HG03159 (cell line): Measurements from ENCODE around the gene SVOPL.
"Not testable (repeated sequence)": the region's sequence is repeated elsewhere in the genome, so short reads cannot be mapped to it uniquely, and the experiment has no call there.

Experiments used
- ATAC-seq: cut with Tn5 transposase; IDR thresholded peaks from one replicate; pipeline ENCODE4 v1.9.1; 2021; ENCODE audit warnings: mild to moderate bottlenecking, moderate library complexity; ENCODE audit not compliant: unreplicated experiment

SVOPL gene, protein sequence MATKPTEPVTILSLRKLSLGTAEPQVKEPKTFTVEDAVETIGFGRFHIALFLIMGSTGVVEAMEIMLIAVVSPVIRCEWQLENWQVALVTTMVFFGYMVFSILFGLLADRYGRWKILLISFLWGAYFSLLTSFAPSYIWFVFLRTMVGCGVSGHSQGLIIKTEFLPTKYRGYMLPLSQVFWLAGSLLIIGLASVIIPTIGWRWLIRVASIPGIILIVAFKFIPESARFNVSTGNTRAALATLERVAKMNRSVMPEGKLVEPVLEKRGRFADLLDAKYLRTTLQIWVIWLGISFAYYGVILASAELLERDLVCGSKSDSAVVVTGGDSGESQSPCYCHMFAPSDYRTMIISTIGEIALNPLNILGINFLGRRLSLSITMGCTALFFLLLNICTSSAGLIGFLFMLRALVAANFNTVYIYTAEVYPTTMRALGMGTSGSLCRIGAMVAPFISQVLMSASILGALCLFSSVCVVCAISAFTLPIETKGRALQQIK

GRCh38 chr7:138700857-138701536 is at the start of gene SVOPL:
SVOPL (minus strand) TSS chr7:138701362; CDS start chr7:138679045, 22,317 bp downstream.
- no peak for ATAC-seq

GRCh38 chr7:138750473-138750872 is 49.3 kb upstream of the SVOPL start:
- ATAC-seq: no peak

DNA sequence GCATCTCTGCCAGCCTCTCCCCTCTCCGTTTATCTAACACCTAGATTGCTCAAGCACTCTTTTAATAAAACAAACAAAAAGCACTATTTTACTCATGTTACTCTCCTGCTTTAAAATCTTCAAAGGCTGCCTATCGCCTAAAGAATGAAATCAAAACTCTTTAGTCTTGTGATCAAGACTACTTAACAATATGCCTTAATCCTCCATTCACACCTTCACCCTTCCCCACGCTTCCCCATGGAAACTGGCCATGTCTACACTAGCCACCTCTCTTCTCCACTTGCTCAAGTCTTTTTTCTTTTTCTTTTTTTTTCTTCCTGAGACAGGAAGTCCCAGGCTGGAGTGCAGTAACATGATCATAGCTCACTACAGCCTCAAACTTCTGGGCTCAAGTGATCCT is 48.8 kb upstream of the SVOPL start:
- ATAC-seq: no peak

DNA sequence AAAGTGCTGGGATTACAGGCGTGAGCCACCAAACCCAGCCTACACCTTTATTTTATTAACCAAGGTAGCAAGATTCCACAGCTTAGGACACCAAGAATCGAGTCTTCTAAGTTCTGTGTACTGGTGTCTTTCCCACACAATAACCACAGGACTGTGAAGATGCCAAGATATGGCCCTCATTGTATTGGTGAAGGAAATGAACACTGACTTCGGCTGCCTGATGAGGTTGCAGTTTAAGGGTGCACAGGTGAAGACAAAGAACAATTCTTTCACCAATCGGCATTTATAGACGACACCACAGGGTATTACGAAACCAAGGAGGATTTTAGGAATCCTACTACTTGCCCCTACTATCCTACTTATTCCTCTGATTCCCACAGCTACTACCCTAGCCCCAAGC is 47.5 kb upstream of the SVOPL start:
- ATAC-seq: no peak

- ATAC-seq: no peak
Measured at GRCh38 chr7:138746073-138746472, 44.9 kb upstream of the SVOPL start.

- ATAC-seq: no peak
Measured at GRCh38 chr7:138745189-138745588, 44.0 kb upstream of the SVOPL start.

- ATAC-seq: no peak
Measured at GRCh38 chr7:138741453-138741735, 40.2 kb upstream of the SVOPL start.

DNA sequence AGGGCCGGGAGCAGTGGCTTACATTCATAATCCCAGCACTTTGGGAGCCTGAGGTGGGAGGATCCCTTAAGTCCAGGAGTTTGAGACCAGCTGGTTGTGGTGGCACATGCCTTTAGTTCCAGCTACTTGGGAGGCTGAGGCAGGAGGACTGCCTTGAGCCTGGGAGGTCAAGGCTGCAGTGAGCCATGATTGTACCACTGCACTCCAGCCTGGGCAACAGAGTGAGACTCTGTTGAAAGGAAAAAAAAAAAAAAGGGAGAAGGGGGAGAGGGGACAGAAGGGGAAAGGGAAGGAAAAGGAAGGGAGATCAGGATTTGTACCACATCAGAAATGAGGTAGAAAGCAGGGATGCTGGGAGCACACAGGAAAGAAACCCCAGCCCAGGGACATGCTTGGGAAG is 38.7 kb upstream of the SVOPL start:
- no peak for ATAC-seq

- peak; percentile 88 for ATAC-seq
Measured at GRCh38 chr7:138738551-138739335, 37.6 kb upstream of the SVOPL start.

DNA sequence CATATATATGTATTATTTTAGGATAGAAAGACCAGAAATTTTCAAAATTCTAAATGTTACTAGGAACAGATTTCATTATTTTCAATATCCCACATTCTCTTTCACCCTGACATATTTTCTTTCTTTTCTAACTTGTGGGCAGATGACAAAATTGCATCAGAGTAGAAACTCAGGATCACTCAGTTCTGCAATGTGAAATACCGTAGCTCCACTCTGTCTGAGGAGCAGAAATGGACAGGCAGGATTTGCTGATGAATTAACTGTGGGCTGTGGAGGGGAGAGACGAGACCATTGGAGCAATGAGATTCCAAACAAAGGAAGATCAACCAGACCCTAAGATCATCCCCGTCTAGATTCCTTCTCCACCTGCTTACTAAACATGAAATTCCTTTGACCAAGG is 37.0 kb upstream of the SVOPL start:
- ATAC-seq: no peak

GRCh38 chr7:138735399-138735798 is 34.2 kb upstream of the SVOPL start:
- ATAC-seq: no peak

- not testable (repeated sequence) for ATAC-seq
Measured at GRCh38 chr7:138731733-138732132, 30.6 kb upstream of the SVOPL start.

DNA sequence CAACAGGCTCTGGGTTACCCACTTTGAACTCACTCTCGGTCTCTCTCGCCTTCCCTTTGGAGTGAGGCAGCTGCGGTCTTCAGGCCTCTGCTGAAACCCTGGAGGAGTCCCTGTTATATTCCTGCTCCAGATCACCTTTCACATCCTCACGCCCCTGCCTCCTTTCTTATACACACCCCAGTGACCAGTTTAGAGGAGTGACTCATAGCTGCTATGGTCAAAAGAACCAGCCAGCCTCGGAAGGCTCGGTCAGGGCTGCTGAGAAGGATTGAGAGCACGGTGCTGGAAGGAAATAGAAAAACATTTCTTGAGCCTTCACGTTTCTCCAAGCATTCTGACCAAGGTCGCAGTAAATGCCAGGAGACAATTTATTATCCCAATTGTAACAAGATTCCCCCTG is 28.3 kb upstream of the SVOPL start:
- ATAC-seq: no peak

- no peak for ATAC-seq
Measured at GRCh38 chr7:138727336-138728099, 26.4 kb upstream of the SVOPL start.

DNA sequence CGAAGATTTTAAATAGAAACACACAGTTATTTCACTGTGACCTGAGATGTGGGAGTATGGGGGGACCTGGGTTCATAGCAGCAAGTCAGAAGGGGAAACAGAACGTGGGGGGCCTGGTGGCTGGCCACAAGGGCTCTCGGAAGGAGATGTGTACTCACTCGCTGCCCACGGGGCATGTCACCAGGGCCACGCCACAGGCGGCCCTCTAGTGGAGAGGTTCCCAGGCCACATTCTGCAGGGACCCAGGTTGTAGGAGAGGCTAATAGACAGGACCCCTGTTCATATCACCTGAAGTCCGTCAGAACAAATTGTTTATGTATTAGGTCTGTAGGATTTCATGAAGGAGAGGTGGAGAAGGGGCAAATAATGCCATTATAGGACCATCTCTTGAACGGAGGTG is 25.1 kb upstream of the SVOPL start:
- no peak for ATAC-seq

- no peak for ATAC-seq
Measured at GRCh38 chr7:138720286-138720685, 19.1 kb upstream of the SVOPL start.

DNA sequence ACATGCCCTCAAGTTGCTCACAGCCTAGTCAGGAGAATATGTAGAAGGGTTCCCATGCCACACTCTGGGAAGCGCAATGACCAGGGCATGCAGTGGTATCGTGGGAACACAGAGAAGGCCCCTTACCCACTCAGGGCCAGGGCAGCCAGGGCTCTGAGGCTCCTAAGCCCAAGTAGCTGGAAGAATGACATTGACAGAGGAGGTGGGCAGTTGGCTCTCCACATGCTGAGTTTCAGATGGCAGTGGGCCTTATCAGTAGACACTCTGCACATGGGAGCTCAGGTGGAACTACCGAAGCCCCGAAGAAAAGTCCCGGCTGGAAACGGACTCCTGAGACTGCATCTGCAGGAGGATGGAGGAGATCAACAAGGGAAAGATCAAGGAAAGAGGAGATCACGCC is 15.7 kb upstream of the SVOPL start:
- ATAC-seq: no peak

DNA sequence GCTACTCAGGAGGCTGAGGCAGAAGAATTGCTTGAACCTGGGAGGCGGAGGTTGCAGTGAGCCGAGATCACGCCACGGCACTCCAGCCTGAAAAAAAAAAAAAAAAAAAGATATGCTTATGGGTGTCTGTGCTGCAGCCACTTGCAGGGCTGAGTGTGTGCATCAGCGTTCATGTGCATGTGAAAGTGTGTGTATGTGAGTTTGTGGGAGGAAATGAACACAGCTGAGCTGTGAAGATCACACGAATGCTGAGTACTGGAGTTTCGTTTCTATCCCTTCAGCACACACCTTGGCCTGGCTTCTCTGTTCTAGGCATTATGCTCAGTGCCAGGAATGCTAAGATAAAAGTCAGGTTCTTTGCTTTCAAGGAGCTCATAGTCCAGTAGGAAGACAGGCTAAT is 12.0 kb upstream of the SVOPL start:
- no peak for ATAC-seq

- ATAC-seq: no peak
Measured at GRCh38 chr7:138712652-138713051, 11.5 kb upstream of the SVOPL start.

DNA sequence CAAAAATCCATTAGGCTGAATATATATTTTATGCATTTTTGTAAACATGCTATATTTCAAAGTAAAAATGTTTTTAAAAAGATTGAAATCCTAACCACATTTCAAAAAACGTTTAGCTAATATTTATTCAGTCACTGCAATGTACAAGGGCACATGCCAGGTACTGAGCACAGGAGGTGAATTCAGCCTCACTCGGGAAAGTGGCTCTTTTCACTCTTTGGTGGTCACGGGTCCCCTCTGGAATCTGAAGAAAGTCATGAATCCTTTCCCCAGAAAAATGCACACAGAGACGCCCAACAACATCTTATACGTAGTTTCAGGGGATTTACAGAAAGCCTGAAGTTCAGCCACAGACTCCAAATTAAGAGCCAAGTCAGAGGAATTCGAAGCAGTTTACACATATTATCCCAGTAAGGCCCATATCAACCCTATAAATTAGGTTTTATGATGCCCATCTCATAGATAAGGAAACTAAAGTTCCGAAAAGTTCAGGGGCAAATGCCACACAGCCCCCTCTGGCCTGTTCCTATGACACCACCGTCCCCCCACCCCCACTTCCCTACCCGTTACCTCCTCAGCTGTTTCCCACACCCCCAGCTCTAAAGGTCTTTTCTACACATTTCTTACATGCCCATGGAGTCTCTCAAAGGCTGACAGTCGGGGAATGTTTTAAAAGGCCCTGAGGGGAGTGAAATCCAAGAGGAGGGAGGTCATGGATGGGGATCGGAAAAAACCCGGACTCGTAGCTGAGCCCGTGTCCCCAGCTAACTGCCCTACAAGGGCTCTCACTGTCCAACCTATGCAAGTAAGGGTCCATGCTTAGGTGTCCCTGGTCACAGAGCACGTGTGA is 9.6 kb upstream of the SVOPL start:
- ATAC-seq: no peak
